ENCODE results near the gene PCBP3.
A peak's percentile ranks its signal among the peaks of the same experiment; 100 is the strongest.

Gene PCBP3

DNA sequence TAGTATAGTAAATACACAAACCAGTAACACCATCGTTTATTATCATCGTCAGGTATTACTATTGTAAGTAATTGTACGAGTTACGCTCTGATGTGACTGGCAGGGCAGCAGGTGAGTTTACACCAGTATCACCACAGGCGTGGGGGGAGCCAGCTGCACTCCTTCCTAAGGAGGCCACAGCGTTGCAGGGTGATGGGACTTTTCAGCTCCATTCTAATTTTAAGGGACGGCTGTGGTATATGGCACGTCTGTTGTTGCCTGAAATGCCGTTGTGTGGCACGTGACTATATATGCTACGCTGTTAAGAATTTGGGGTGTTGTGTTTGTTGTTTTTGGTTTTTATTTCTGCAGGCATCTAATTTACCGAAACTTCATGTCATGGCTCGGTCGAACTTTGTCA, 173.3 kb downstream of the PCBP3 start:
- no peak for DNase-seq

DNA sequence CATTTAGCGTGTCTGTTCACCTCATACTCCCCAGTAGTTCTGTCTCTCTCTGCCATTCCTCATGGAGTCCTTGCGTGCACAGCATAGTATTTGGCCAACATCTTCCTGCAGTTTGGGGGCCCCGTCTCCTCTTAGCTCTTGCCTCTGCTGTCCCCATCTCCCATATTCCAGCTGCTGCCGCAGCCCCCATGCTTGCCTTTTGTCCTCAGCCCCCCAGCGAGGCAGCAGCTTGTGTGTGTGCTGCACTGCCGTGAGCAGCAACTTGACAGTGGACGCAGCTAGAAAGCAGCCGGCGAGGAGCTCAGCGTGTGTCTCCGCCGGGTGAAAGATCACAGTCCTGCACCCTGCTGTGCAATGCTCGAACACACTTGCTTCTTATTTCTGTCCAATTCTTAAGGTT, 173.8 kb downstream of the PCBP3 start:
- no peak for DNase-seq

DNA sequence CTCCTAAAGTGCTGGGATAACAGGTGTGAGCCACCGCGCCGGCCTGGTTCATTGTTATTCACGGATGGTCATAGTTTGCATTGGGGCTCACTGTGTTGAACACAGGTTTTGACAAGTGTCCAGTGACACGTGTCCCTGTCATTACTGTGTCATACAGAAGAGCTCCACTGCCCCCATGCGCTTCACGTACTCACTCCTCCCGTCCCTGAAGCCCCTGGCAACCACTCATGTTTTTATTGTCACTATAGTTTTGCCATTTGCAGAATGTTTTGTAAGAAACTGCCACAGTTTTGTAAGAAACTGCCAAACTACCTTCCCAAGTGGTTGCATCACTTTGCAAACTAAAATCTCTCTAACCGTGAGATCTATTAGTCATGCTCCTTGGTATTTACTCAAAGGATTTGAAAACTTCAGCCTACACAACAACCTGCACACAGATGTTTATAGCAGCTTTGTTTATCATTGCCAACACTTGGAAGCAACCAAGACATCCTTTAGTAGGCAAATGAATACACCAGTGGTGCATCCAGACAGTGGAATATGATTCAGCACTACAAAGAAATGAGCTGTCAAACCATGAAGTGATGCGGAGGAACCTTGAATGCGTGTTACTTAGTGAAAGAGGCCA, 174.9 kb downstream of the PCBP3 start:
- DNase-seq: no peak

DNA sequence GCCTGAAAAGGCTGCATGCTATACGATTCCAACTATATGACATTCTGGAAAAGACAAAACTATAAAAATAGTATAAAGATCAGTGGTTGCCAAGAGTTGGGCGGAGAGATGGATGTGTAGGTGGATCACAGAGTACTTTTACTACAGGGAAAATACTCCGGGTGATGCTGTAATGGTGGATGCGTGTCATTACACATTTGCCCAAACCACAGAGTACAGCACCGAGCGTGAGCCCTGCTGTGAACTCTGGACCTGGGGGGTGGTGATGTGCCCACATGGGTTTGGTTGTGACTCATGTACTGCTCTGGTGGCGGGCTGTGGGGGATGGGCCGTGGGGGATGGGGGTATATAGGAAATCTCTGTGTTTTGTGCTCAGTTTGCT, 175.4 kb downstream of the PCBP3 start:
- DNase-seq: peak; percentile 74 to 82

DNA sequence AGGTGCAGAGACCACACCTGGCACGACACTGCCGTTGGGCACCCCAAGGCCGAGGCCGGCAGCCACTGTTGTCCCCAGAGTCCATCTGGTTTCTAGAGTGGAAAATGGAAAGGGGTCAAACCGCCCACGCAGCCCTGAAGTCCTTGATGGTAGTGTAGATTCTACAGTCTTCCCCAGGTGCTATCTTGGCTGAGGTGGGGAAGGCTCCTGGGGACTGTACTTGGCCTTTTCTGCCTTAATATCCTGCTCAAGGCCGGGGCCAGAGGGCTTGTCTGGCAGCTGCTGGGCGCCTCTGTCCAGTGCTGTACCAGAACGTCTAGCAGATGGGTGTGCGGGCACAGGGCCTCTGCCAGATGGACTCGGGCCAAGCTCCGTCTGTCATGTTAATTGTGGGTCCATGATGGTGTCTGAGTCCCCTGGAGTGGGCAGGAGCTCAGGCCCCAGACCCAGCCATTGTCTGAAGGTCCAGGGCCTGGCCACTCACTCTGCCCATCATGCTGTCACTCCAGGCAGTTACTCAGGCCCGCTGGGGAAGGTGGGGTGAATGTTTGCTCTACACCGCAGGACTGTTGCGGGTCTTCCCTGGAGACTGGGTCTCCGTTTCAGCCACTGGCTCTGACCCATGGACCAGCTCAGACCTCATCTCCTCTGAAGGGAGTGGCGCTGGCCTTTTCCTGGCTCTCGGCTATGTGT, 176.1 kb downstream of the PCBP3 start:
- DNase-seq: no peak

DNA sequence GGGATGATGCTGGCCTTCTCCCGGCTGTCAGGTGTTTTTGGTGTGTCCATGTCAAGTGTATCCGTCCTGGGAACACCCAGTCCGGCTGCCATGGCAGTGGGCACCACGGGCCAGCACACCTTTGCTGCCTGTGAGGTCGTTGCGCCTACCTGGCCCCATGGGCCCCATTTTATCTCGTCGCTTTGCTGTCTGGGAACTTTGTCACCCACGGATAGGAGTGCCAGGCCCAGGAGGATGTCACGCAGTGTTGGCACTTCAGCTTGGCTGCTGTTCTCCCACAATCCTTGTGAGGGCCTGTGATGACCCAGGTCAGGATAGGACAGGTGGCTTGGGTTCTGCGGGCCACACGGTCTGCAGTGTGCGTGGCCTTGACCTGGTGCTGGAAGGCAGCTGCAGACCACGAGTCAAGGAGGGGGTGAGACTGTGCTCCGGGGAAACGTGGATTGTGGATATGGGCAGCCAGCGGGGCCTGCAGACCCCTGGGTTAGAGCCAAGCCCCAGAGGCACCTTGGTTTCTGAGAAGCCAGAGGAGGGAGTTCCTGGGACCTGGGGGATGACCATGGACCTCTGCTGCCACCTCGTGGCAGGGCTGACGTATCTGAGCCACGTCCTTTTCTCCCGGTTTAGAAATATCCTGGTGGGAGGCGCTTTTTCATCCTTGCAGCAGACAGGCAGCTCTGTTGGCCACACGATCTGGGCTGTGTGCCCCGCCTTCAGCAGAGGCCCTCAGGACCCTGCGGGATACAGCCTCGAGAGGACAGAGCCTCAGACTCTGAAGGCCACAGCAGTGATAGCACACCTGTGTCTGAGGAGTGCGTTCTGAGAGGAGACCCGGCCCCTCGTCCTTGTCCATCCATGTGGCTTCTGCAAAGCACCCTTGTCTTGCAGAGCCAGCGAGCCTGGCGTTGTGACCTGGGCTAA, 176.9 kb downstream of the PCBP3 start:
- peak; percentile 74 to 81 for DNase-seq

DNA sequence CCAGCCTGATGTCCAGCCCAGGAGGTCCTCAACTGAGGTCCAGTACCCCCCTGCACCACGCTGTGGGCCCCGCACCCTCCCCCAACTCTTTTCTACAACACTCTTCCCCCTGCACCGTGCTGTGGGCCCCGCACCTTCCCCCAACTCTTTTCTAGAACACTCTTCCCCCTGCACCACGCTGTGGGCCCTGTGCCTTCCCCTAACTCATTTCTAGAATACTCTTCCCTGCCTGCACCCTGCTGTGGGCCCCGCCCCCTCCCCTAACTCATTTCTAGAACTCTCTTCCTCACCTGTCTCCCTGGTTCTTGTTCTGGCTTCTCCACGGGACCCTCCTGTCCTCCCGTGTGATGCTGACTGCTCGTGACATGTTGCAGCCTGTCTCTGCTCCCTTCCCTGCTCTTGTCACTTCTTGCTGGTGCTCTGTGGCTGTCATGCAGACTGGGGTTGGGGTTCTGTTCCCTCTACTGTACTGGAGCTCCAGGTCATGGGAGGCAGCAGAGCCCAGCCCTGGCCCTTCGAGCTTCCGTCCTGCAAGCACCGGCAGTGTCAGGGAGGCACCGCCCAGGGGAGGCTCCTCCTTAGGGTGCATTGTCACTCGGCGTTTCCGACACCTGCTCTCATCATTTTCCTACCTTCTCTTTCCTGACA, 177.9 kb downstream of the PCBP3 start:
- DNase-seq: no peak

DNA sequence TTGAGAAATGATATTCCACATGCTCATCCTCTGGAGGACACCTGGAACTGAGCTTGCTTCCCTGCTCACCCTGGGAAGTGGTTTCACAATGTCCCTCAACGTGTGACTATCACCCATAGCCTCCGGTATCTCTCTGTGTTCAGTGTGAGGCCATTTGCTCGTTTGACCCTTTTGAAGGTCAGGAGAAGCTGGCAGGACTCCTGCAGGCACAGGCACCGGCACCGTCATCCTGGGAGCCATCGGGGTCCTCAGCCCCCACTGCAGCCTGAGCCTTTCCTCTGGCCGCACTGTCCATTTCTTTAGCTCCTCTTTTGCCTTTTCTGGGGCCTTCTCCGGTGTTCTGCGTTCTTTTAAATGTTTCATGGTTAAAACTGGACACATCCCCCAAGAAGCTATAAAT, 178.5 kb downstream of the PCBP3 start:
- no peak for DNase-seq

DNA sequence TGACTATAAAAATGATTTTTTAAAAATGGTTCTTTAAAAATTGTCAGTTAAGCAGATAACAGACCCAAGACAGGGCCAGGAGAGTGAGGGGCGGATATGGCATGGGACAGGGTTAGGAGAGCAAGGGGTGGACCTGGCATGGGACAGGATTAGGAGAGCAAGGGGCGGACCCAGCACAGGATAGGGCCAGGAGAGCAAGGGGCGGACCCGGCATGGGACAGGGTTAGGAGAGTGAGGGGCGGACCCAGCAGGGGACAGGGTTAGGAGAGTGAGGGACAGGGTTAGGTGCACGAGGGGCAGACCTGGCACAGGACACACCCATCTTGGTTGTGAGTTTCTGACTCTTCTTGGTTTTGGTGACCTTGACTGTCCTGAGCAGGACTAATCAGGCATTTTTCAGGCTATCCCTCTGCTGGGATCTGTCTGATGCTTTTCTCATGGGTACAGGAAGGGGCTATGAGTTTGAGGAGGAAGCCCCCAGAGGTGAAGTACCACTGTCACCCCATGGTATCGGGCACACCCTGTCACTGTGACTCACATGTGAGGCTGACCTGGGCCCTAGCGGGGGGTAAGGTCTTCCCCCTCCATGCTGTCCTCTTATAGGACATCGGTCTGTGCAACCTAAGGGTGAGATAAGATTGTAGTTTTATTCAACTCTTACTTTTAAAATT, 179.0 kb downstream of the PCBP3 start:
- DNase-seq: no peak

DNA sequence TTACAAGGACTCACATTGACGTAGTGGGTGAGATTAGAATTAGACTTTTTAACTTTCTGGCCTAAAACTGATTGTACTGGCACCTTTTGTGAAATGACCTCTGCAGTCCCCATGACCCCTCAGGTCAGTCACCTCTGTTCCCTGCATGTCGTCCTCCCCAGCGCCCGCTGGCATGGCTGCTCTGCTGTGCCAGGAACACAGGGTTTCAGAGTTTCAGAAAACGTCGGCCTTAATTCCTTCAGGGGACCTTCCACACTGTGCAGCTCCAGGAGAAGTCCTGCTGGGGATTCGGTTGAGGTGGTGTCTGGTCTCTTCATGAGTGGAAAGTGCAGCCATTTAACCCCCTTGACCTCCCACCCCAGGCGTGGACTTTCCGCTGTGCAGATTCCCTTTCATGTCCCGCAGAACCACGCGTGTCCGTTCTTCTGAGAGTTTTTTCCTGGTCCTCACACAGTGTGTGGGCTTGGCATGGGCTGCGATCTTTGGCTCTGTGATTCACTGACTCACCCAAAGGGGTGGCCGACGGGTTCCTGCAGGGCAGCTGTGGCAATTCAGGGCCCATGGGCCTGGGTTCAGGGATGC, 179.7 kb downstream of the PCBP3 start:
- DNase-seq: no peak

DNA sequence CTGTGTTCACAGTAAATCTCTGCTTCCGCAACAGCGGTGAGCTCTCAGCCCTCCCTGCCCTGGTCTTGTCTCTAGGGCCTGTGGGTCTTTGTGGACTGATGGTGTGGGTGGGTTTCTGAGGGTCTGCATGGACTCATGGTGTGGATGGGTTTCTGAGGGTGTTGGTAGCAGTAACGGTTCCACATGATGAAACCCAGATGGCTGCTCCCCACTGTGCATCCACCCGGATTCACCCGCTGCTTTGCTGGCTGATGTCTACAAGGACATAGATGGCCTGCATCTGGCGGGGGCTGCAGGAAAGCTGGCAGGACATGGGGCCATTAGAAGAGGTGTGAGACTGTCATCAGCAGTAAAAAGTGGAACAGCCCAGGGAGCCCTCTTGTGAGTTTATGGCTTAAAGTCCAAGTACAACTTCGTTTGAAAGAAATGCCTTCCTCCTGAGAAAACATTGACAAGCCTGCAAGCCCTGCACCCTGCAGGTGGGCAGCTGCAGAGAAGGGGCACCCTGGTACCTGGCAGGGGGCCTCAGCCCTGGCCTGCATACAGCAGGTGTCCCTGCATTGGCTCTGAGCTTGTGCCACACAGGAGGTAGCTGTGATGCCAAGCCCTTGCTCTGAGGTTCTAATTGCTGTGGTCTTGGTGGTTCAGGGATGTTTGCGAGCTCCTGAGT, 181.2 kb downstream of the PCBP3 start:
- DNase-seq: no peak

DNA sequence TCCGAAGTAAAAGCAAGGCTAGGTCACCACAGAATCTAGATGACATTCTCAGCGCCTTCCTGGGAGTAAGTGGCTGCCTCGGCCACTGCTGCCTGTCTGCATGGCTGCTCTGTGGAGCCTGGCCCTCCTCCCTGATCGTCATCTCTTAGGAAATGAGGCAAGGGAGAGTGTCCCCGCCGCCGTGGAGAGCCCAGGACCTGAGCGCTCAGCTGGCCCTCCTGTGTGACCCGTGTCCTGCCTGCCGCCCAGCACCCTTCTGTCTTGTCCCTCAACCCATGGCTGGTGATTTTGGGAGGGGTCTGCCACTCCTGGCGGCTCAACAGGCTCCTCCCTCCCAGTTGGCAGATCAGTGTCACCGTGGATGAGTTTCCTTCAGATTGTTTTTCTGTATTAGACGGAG, 181.7 kb downstream of the PCBP3 start:
- no peak for DNase-seq

DNA sequence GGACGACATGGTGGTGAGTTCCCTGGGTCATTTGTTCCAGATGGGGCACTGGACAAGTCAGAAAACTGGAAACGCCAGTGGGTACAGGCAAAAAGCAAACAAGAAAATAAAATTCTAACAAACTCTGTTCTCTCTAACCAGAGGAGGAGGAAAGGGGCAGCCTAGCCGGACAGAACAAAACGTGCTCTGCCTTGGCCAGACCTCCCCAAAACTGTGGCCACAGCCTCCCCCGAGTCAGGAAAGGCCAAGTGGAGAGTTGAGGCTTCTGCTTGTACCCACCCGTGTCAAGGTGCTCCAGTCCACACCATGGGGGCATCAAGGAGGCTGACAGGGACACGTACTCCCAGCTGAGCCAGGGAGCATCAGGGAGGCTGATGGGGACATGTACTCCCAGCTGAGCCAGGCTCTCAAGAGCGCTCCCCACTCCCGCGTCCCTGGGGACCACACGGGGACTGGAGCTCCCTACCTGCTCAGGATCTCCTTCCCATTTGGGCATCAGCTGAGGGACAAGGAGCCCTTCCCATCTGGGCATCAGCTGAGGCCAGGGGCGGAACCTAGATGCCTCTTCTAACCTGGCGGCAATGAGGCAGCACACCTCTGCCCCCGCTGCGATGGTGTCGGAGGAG, 183.3 kb downstream of the PCBP3 start:
- no peak for DNase-seq

DNA sequence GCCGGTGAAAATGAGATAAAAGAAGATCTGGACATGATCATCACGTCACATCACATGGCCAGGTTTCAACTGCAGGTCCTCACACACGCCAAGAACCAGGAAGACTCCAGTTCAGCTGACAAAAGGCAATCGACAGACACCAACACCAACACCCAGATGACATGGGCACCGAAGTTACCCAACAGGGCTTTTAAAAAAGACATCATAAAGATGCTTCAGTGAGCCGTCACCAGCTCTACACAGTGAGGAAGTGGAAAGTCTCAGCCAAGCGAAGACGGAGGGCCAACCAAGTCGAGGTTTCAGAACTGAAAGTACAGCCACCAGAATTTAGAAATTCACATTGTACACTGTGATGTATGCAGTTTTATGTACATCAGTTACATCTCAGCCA, 183.8 kb downstream of the PCBP3 start:
- no peak for DNase-seq

DNA sequence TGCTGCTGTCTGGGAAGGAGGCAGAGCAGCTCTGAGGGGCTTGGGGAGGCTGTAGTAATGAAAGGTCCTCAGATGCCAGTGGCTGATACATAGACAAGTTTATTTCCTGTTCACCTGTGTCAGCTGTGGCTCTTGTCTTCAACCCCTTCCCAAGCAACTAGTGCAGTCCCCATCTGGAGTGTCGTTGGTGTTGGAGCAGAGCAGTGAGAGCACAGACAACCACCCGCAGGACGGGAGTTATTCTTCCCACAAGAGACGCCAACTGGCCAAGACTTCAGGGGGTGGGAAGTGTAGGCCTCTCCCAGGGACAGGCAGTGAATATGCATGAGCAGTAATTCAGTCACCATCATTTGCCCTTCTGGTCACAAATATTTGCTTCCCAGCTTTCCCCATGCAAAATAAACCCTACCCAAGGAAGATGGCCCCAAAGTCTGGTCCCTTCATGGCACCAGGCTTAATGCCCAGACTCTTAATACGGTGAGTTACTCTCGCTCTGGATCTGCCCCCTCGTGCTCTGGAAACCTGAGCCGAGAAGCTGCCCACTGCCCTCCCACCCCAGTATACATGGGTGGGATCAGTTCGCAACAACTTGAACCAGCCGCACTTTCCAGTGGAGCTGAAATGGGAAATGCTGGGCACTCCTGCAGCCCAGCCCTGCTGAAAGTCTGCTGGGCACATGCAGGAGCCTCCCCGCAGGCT, 184.5 kb downstream of the PCBP3 start:
- no peak for DNase-seq

DNA sequence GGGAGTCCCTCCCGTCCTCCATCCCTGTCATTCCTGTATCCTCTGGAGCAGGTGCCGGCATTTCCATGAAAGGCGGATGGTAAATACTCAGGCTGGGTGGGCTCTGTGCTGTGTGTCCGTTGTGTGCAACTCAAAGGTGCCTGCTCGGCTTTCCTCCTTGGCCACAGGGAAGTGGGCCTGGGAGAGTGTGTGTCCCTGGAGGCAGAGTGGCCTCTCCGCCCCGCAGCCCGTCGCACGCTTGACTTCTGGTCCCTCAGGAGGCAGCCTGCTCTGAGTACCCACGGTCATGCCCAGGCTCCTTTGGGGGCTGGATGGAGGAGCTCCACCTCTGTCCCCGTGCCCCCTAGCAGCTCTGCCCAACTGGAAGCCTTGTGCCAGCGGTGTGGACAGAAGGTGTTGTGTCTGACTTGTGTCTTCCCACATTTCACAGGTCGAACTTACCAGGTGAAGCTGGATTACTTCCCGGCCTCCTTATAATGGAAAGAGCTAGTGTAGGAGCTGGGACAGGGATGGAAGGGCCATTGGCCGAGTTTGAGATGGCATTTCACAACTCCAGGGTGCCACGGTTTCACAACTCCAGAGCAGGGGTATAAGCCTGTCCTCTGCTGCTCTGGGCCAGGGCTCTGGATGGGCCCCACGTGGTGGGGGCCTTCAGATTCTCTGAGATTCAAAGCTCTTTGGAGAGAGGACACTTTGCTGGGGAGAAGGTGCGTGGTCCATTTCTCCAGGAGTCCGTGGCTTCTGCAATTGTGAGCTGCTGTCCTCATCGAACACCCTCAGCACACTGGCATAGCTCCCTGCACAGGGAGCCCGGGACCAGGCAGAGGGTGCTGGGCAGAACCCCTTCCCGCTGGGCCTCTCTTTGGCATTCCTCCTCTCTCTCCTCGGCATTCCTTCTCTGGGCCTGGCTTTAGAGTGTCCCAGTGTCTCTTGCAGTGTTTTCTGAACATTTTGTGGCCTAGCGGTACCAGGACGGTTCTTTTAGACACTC, 185.3 kb downstream of the PCBP3 start:
- DNase-seq: no peak

DNA sequence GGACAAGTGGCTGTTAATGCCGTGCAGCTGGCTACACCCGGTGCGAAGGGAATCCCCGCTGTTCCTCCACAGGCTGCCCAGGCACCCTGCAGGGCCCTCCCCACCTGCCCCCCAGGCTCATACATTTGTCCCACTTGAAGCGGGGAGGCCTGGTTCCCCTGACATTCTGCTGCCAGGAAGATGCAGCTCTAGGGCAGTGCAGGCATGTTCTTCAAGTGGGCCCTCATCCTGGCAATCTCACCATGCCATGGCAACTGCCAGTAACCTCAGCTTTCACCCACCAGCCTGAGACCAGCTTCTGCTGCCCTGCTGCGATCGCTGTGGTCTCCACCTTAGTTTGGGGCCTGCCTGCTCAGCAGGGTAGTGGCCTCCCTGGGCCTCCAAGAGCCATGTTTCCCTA, 186.1 kb downstream of the PCBP3 start:
- no peak for DNase-seq

DNA sequence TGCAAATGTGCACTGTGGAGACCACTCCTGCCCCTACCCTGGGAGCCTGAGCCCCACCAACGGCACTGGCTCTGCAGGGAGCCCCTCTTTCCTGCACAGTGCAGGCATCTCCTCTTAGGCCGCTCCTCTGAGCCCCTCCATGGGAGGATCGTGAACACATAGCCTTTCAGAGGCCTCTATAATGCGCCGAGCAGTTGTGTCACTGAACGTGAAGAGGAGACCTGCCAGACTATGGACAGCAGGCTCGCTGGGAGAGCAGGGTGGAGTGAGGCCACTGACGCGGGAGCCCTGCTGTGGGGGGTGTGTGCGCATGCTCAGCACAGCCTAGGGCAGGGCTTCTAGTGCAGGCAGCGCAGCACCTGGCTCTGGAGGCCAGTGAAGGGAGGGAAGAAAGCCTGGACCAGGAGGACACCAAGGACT, 186.7 kb downstream of the PCBP3 start:
- DNase-seq: no peak

DNA sequence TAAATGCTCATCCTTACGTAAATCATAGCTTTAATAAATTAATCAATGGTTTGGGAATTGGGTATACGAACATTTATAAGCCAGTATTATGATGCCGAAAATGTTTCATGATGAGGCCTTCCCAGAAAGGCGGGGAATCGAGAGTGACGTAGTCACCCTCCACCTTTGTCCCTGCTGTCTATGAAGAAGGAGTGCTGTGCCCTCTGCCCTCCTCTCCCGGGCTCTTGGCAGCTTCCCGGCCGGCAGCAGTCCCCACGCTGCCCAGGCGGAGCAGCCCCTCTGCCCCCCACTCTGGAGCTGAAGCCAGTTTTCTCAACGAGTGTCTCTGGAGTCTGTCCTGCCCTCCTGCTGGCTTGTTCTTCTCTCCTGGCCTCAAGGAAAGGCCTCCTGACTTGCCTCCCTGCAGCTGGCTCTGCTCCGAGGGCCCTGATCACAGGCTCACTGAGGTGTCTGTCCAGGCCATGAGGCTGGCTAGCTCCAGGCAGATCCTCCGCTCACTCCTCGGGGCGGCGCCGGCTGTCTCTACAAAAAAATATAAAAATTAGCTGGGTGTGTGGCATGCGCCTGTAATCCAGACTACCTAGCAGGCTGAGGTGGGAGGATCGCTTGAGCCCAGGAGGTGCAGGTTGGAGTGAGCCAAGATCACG, 187.3 kb downstream of the PCBP3 start:
- no peak for DNase-seq
